ENCODE data around the gene WNK1. TPM values are rescaled to one million over a fixed set of nuclear protein-coding genes. Genes with fewer than 3 reads are reported as not detected.

WNK1 gene
- total and polyA plus RNA-seq, 2 of the 8 experiments (the other 6 are each of a cell fraction or from before 2014, with no cell fraction given) = 88.2 to 157 TPM

- TF ChIP-seq CHD7 (IDR thresholded peaks at IDR 0.05; ENCODE audit: insufficient replicate concordance, low read length) = no peak
- no peak for TF ChIP-seq SP4 (IDR thresholded peaks at IDR 0.05; ENCODE audit: low read length)
- TF ChIP-seq, protein P1, sequence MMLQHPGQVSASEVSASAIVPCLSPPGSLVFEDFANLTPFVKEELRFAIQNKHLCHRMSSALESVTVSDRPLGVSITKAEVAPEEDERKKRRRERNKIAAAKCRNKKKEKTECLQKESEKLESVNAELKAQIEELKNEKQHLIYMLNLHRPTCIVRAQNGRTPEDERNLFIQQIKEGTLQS (IDR thresholded peaks at IDR 0.05; ENCODE audit: insufficient read depth, low read depth, low read length) = no peak
These were observed 198.8 kb downstream of the WNK1 start (continued) for GRCh38 chr12:951176-951575.

Measured in H1 (cell line).